Measurements from ENCODE around the gene PUM1.

GRCh38 chr1:30930631-30931173, 134.8 kb downstream of the PUM1 start:
- no peak for TF ChIP-seq CTCF (IDR thresholded peaks at IDR 0.05; ENCODE audit: insufficient read depth, low read depth, low read length)
- no peak for TF ChIP-seq EZH2 (IDR thresholded peaks at IDR 0.05; ENCODE audit: insufficient read depth, low read length)

Data from astrocyte (in vitro differentiated cells and primary cell).